Right atrium auricular region (tissue), 2 donors: Measurements from ENCODE around the gene TRABD2A. TPM values are rescaled to one million over a fixed set of nuclear protein-coding genes. Genes with fewer than 3 reads are reported as not detected.
A peak's percentile ranks its signal among the peaks of the same experiment; 100 is the strongest.

Source experiments
- DNase-seq: peaks from one replicate; pipeline ENCODE4 v3.0.0-alpha.2; 2019; ENCODE audit warnings: low spot score
- H3K27ac ChIP-seq, 2 donors: fragments of 200-600 bp; sonication (generic); 1 replicate in 1 of 2; 2 replicates in 1 of 2; pipeline ENCODE4 v1.5.1; 2016 to 2019
- H3K27me3 ChIP-seq, 2 donors: fragments of 200-600 bp; sonication (generic); one replicate each; pipeline versions ENCODE4 v1.5.1 to v1.6.0; 2017 to 2019
- H3K36me3 ChIP-seq: fragments of 200-600 bp; sonication (generic); one replicate; pipeline ENCODE4 v1.5.1; 2016
- H3K4me1 ChIP-seq, 2 donors: fragments of 200-600 bp; sonication (generic); one replicate each; pipeline versions ENCODE4 v1.5.1 to v1.6.0; 2017 to 2019
- H3K4me3 ChIP-seq, 2 donors: fragments of 200-600 bp; sonication (generic); 1 replicate in 1 of 2; 2 replicates in 1 of 2; pipeline ENCODE4 v1.5.1; 2017 to 2019; ENCODE audit warnings: mild to moderate bottlenecking in 1 of 2, moderate library complexity in 1 of 2
- H3K9me3 ChIP-seq, 2 donors: fragments of 200-600 bp; sonication (generic); one replicate each; pipeline ENCODE4 v1.5.1; 2019
- total RNA-seq, 2 donors: library from RNA; depleted of rRNA; stranded (reverse); fragments of >200 nt; gene quantifications; one replicate each; pipeline ENCODE4 v1.1.0, GENCODE V29; 2016
- TF ChIP-seq, protein P1 (sequence below), 2 donors: fragments of 200-600 bp; sonication (generic); IDR thresholded peaks; one replicate each; pipeline ENCODE4 v1.5.1; 2019; ENCODE audit warnings: antibody characterized with exemption in 2 of 2

The TRABD2A gene
- total RNA-seq, 2 donors from 2014 or later = 1.2 to 1.7 TPM

- DNase-seq = no peak
- Histone ChIP-seq H3K4me1 (no peaks in the 10 kb centered on the region), H3K9me3 (no peaks in the 10 kb centered on the region), H3K4me3 (no peak overlapping the region), H3K36me3 (no peaks in the 10 kb centered on the region), H3K27ac (no peak overlapping the region), H3K27me3 (no peaks in the 10 kb centered on the region)
- TF ChIP-seq, protein P1, sequence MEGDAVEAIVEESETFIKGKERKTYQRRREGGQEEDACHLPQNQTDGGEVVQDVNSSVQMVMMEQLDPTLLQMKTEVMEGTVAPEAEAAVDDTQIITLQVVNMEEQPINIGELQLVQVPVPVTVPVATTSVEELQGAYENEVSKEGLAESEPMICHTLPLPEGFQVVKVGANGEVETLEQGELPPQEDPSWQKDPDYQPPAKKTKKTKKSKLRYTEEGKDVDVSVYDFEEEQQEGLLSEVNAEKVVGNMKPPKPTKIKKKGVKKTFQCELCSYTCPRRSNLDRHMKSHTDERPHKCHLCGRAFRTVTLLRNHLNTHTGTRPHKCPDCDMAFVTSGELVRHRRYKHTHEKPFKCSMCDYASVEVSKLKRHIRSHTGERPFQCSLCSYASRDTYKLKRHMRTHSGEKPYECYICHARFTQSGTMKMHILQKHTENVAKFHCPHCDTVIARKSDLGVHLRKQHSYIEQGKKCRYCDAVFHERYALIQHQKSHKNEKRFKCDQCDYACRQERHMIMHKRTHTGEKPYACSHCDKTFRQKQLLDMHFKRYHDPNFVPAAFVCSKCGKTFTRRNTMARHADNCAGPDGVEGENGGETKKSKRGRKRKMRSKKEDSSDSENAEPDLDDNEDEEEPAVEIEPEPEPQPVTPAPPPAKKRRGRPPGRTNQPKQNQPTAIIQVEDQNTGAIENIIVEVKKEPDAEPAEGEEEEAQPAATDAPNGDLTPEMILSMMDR (IDR thresholded peaks at IDR 0.05) = no peak
These were observed 14.8 kb downstream of the TRABD2A start for GRCh38 chr2:84866122-84866521.

GRCh38 chr2:84865181-84865783 is 15.6 kb downstream of the TRABD2A start:
- DNase-seq = no peak
- no peaks in the 10 kb centered on the region for H3K36me3 ChIP-seq
- H3K4me3 ChIP-seq = no peak overlapping the region
- no peak overlapping the region for H3K27ac ChIP-seq
- no peaks in the 10 kb centered on the region for H3K27me3 ChIP-seq
- no peaks in the 10 kb centered on the region for H3K9me3 ChIP-seq
- TF ChIP-seq, protein P1 (IDR thresholded peaks at IDR 0.05) = peak in 1 of 2 donors; percentile 49
- no peaks in the 10 kb centered on the region for H3K4me1 ChIP-seq

- no peaks in the 10 kb centered on the region for H3K9me3 ChIP-seq
- no peak overlapping the region for H3K27ac ChIP-seq
- H3K4me3 ChIP-seq = no peak overlapping the region
- TF ChIP-seq, protein P1 (IDR thresholded peaks at IDR 0.05) = no peak
- H3K27me3 ChIP-seq = no peaks in the 10 kb centered on the region
- no peaks in the 10 kb centered on the region for H3K36me3 ChIP-seq
- H3K4me1 ChIP-seq = no peaks in the 10 kb centered on the region
- no peak for DNase-seq
These were observed 18.9 kb downstream of the TRABD2A start for GRCh38 chr2:84862006-84862405.

GRCh38 chr2:84861539-84861938 is 19.3 kb downstream of the TRABD2A start:
- no peak for DNase-seq
- no peaks in the 10 kb centered on the region for H3K27me3 ChIP-seq
- no peaks in the 10 kb centered on the region for H3K9me3 ChIP-seq
- no peaks in the 10 kb centered on the region for H3K4me1 ChIP-seq
- H3K36me3 ChIP-seq = no peaks in the 10 kb centered on the region
- TF ChIP-seq, protein P1 (IDR thresholded peaks at IDR 0.05) = no peak
- H3K4me3 ChIP-seq = no peak overlapping the region
- no peak overlapping the region for H3K27ac ChIP-seq

GRCh38 chr2:84858937-84859336 is 21.9 kb downstream of the TRABD2A start:
- no peaks in the 10 kb centered on the region for H3K9me3 ChIP-seq
- no peaks in the 10 kb centered on the region for H3K27me3 ChIP-seq
- no peak for DNase-seq
- no peaks in the 10 kb centered on the region for H3K36me3 ChIP-seq
- TF ChIP-seq, protein P1 (IDR thresholded peaks at IDR 0.05) = no peak
- no peaks in the 10 kb centered on the region for H3K4me1 ChIP-seq
- H3K27ac ChIP-seq = no peak overlapping the region
- no peak overlapping the region for H3K4me3 ChIP-seq

DNA sequence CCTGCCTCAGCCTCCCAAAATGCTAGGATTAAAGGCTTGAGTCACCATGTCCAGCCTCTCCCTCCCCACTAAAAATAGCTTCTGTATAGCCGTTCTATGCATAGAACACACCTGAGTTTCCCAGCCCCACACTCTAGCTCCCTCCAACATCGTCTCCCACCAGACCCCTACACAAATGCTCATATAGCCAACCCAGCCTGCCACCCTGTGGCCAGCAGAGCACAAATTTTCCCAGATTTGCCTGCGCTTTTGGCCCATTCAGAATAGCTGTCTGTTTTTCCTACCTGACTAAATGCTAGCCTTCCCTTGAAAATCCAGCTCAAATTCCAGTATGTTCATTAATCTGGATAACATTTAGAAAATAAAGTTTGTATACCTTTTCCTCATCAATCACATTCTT is 22.8 kb downstream of the TRABD2A start:
- TF ChIP-seq, protein P1 (IDR thresholded peaks at IDR 0.05) = no peak
- Histone ChIP-seq H3K4me1 (no peaks in the 10 kb centered on the region), H3K4me3 (no peak overlapping the region), H3K27me3 (no peaks in the 10 kb centered on the region), H3K36me3 (no peaks in the 10 kb centered on the region), H3K27ac (no peak overlapping the region), H3K9me3 (no peaks in the 10 kb centered on the region)
- DNase-seq = no peak
